Mesothelial cell of epicardium (in vitro differentiated cells): Measurements from ENCODE around the gene C19orf53. TPM values are rescaled to one million over a fixed set of nuclear protein-coding genes. Genes with fewer than 3 reads are reported as not detected.
A peak's percentile ranks its signal among the peaks of the same experiment; 100 is the strongest.

Source experiments
- DNase-seq, 2 experiments: peaks; one replicate each; pipeline ENCODE4 v3.0.0; 2021; ENCODE audit warnings: low spot score in 2 of 2; ENCODE audit not compliant: unreplicated experiment in 2 of 2
- H3K27ac Mint-ChIP-seq: 2 replicates; pipeline ENCODE4 v1.8.0; 2021; ENCODE audit warnings: mixed read lengths
- H3K27me3 Mint-ChIP-seq: 2 replicates; pipeline ENCODE4 v1.8.0; 2021; ENCODE audit warnings: low read depth, mixed read lengths
- H3K36me3 Mint-ChIP-seq: 2 replicates; pipeline ENCODE4 v1.8.0; 2021; ENCODE audit warnings: mixed read lengths
- H3K4me1 Mint-ChIP-seq: 2 replicates; pipeline ENCODE4 v1.8.0; 2021; ENCODE audit warnings: mixed read lengths
- H3K4me3 Mint-ChIP-seq: 2 replicates; pipeline ENCODE4 v1.8.0; 2021; ENCODE audit warnings: mild to moderate bottlenecking, moderate library complexity, mixed read lengths
- H3K9me3 Mint-ChIP-seq: 2 replicates; pipeline ENCODE4 v1.8.0; 2021; ENCODE audit warnings: mixed read lengths
- CTCF ChIP-seq: fragments of 200-600 bp; sonication (generic); IDR thresholded peaks from one replicate; pipeline ENCODE4 v1.5.0; 2021; ENCODE audit warnings: antibody characterized with exemption; ENCODE audit not compliant: unreplicated experiment
- total RNA-seq: library from RNA; stranded (reverse); gene quantifications from 3 replicates; pipeline ENCODE4 v1.2.1, GENCODE V29; 2021

The C19orf53 gene
- total RNA-seq, 1 donor from 2014 or later = 68.9 TPM

- Mint-ChIP-seq H3K27me3 (no peaks in the 10 kb centered on the region), H3K36me3 (peaks cover 4% of the 10 kb centered on the region), H3K9me3 (no peaks in the 10 kb centered on the region), H3K4me3 (peak overlapping the region; percentile 76), H3K27ac (no peak overlapping the region), H3K4me1 (peaks cover 10% of the 10 kb centered on the region)
- DNase-seq = no peak
- no peak for TF ChIP-seq CTCF
Observed at GRCh38 chr19:13732337-13732736, 41.9 kb upstream of the C19orf53 start.

GRCh38 chr19:13734751-13735150, 39.5 kb upstream of the C19orf53 start:
- DNase-seq = no peak
- H3K4me3 Mint-ChIP-seq = no peak overlapping the region
- H3K9me3 Mint-ChIP-seq = no peaks in the 10 kb centered on the region
- H3K4me1 Mint-ChIP-seq = peaks cover 10% of the 10 kb centered on the region
- TF ChIP-seq CTCF = no peak
- H3K27me3 Mint-ChIP-seq = no peaks in the 10 kb centered on the region
- peaks cover 15% of the 10 kb centered on the region for H3K36me3 Mint-ChIP-seq
- no peak overlapping the region for H3K27ac Mint-ChIP-seq

GRCh38 chr19:13738073-13738472, 36.2 kb upstream of the C19orf53 start:
- Mint-ChIP-seq H3K9me3 (no peaks in the 10 kb centered on the region), H3K36me3 (peaks cover 24% of the 10 kb centered on the region), H3K27me3 (no peaks in the 10 kb centered on the region), H3K4me1 (no peaks in the 10 kb centered on the region), H3K4me3 (no peak overlapping the region), H3K27ac (no peak overlapping the region)
- DNase-seq = no peak
- TF ChIP-seq CTCF = no peak

GRCh38 chr19:13741893-13742292, 32.4 kb upstream of the C19orf53 start:
- Mint-ChIP-seq H3K36me3 (peaks cover 19% of the 10 kb centered on the region), H3K27ac (no peak overlapping the region), H3K9me3 (peaks cover 1% of the 10 kb centered on the region)

GRCh38 chr19:13742756-13743155, 31.5 kb upstream of the C19orf53 start:
- no peak for TF ChIP-seq CTCF
- Mint-ChIP-seq H3K36me3 (peaks cover 19% of the 10 kb centered on the region), H3K9me3 (peaks cover 6% of the 10 kb centered on the region), H3K27me3 (no peaks in the 10 kb centered on the region), H3K4me3 (no peak overlapping the region), H3K27ac (no peak overlapping the region), H3K4me1 (no peaks in the 10 kb centered on the region)
- no peak for DNase-seq

More at GRCh38 chr19:13741893-13742292, 32.4 kb upstream of the C19orf53 start:
- DNase-seq = no peak
- TF ChIP-seq CTCF = no peak
- no peaks in the 10 kb centered on the region for H3K4me1 Mint-ChIP-seq
- H3K4me3 Mint-ChIP-seq = no peak overlapping the region
- no peaks in the 10 kb centered on the region for H3K27me3 Mint-ChIP-seq

- no peak for DNase-seq
- no peak overlapping the region for H3K27ac Mint-ChIP-seq
- H3K9me3 Mint-ChIP-seq = peaks cover 6% of the 10 kb centered on the region
- H3K4me1 Mint-ChIP-seq = peaks cover 11% of the 10 kb centered on the region
- no peaks in the 10 kb centered on the region for H3K27me3 Mint-ChIP-seq
- no peak overlapping the region for H3K4me3 Mint-ChIP-seq
- TF ChIP-seq CTCF = no peak
- H3K36me3 Mint-ChIP-seq = peaks cover 13% of the 10 kb centered on the region
Observed at GRCh38 chr19:13744174-13744573, 30.1 kb upstream of the C19orf53 start.
